Measurements from ENCODE around the gene ADM2.

Gene ADM2

DNA sequence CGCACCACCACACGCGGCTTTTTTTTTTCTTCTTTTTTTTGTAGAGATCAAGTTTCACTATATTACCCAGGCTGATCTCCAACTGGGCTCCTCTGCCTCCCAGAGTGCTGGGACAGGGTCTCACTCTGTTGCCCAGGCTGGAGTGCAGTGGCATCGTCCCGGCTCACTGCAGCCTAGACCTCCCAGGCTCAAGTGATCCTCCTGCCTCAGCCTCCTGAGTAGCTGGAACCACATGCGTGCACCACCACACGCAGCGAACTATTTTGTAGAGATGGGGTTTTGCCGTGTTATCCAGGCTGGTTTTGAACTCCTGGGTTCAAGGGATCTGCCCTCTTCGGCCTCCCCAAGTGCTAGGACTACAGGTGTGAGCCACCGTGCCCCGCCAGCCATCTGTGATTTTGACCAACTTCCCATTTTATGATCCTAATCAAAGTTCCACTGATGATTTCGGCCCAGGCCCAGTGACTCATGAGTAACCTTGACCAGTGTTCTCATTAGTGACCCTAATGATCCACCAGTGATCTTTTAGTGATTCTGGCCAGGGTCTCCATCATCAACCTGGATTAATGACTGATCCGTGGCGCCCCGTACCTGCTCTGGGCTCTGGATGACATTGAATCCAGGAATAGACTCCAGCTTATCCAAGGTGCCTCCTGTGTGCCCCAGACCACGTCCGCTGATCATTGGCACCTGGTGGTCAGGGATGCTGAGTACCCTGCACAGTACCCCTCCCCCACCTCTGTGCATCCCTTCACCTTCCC lies 46.8 kb downstream of the ADM2 start:
- Histone ChIP-seq H3K79me2 (ENCODE audit: control insufficient read depth, low read length) (peaks cover 46% of the 10 kb centered on the region), H3K9me2 (replicated peaks; ENCODE audit: control insufficient read depth, low read length) (no peaks in the 10 kb centered on the region), H3K9me3 (ENCODE audit: control insufficient read depth, insufficient read depth, low read length) (no peaks in the 10 kb centered on the region), H3K4me3 (ENCODE audit: low read length) (no peak overlapping the region), H3K4me1 (ENCODE audit: control insufficient read depth, low read length) (peaks cover 46% of the 10 kb centered on the region), H3K4me2 (ENCODE audit: low read length) (no peak overlapping the region), H3K27me3 (ENCODE audit: control insufficient read depth, low read length) (no peaks in the 10 kb centered on the region), H3K27ac (ENCODE audit: low read depth, low read length) (no peak overlapping the region), H3K36me3 (ENCODE audit: control insufficient read depth, low read length) (peaks cover 24% of the 10 kb centered on the region), H4K20me1 (ENCODE audit: control insufficient read depth, insufficient read depth, low read depth, low read length) (no peaks in the 10 kb centered on the region), H3F3A (ENCODE audit: control insufficient read depth, insufficient read depth) (peaks cover 27% of the 10 kb centered on the region)
- TF ChIP-seq, protein P1, sequence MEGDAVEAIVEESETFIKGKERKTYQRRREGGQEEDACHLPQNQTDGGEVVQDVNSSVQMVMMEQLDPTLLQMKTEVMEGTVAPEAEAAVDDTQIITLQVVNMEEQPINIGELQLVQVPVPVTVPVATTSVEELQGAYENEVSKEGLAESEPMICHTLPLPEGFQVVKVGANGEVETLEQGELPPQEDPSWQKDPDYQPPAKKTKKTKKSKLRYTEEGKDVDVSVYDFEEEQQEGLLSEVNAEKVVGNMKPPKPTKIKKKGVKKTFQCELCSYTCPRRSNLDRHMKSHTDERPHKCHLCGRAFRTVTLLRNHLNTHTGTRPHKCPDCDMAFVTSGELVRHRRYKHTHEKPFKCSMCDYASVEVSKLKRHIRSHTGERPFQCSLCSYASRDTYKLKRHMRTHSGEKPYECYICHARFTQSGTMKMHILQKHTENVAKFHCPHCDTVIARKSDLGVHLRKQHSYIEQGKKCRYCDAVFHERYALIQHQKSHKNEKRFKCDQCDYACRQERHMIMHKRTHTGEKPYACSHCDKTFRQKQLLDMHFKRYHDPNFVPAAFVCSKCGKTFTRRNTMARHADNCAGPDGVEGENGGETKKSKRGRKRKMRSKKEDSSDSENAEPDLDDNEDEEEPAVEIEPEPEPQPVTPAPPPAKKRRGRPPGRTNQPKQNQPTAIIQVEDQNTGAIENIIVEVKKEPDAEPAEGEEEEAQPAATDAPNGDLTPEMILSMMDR (IDR thresholded peaks at IDR 0.05; ENCODE audit: low read depth, low read length, poor library complexity, severe bottlenecking): no peak
- TF ChIP-seq EZH2phosphoT487 (IDR thresholded peaks at IDR 0.05; ENCODE audit: borderline replicate concordance, low read length): no peak

GRCh38 chr22:50528682-50529415 lies 47.5 kb downstream of the ADM2 start:
- Histone ChIP-seq H3K79me2 (ENCODE audit: control insufficient read depth, low read length) (peaks cover 38% of the 10 kb centered on the region), H3K9me2 (replicated peaks; ENCODE audit: control insufficient read depth, low read length) (no peaks in the 10 kb centered on the region), H3K4me2 (ENCODE audit: low read length) (no peak overlapping the region), H4K20me1 (ENCODE audit: control insufficient read depth, insufficient read depth, low read depth, low read length) (no peaks in the 10 kb centered on the region), H3K9me3 (ENCODE audit: control insufficient read depth, insufficient read depth, low read length) (no peaks in the 10 kb centered on the region), H3K4me3 (ENCODE audit: low read length) (no peak overlapping the region), H3F3A (ENCODE audit: control insufficient read depth, insufficient read depth) (peaks cover 32% of the 10 kb centered on the region), H3K4me1 (ENCODE audit: control insufficient read depth, low read length) (peaks cover 50% of the 10 kb centered on the region), H3K27ac (ENCODE audit: low read depth, low read length) (no peak overlapping the region), H3K27me3 (ENCODE audit: control insufficient read depth, low read length) (no peaks in the 10 kb centered on the region), H3K36me3 (ENCODE audit: control insufficient read depth, low read length) (peaks cover 16% of the 10 kb centered on the region)
- TF ChIP-seq EZH2phosphoT487 (IDR thresholded peaks at IDR 0.05; ENCODE audit: borderline replicate concordance, low read length): no peak
- TF ChIP-seq, protein P1 (IDR thresholded peaks at IDR 0.05; ENCODE audit: low read depth, low read length, poor library complexity, severe bottlenecking): no peak

DNA sequence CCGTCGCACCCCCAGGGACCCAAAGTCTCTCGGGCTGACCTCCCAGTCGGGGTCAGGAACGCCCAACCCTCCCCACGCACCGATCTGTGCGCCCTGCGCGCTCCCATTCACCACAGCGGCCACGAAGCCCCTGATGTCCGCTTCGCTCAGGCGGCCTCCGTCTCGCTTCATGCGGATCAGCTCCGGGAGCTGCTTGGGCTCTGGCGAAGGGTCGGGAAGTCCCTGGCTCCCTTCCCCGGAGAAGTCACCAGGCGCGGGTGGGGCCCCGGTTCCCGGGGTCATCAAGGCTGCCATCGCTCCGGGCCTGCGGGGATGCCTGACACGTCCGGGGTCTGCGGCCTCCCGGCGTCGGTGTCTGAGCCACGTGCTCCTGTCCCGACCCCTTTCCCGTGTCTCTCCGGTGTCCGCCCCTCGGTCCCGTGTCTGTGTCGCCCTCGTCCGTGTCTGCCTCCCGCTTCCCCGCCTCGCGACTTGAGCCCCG lies 48.1 kb downstream of the ADM2 start:
- no peak overlapping the region for H3K27ac ChIP-seq (ENCODE audit: low read depth, low read length)
- peaks cover 32% of the 10 kb centered on the region for H3K79me2 ChIP-seq (ENCODE audit: control insufficient read depth, low read length)
- H4K20me1 ChIP-seq (ENCODE audit: control insufficient read depth, insufficient read depth, low read depth, low read length): no peaks in the 10 kb centered on the region
- TF ChIP-seq, protein P1 (IDR thresholded peaks at IDR 0.05; ENCODE audit: low read depth, low read length, poor library complexity, severe bottlenecking): no peak
- no peak for TF ChIP-seq EZH2phosphoT487 (IDR thresholded peaks at IDR 0.05; ENCODE audit: borderline replicate concordance, low read length)
- H3K4me2 ChIP-seq (ENCODE audit: low read length): peak overlapping the region; percentile 94; the same call in 1 of the 2 replicates
- no peaks in the 10 kb centered on the region for H3K9me2 ChIP-seq (replicated peaks; ENCODE audit: control insufficient read depth, low read length)
- peaks cover 50% of the 10 kb centered on the region for H3K4me1 ChIP-seq (ENCODE audit: control insufficient read depth, low read length)
- H3K36me3 ChIP-seq (ENCODE audit: control insufficient read depth, low read length): peaks cover 10% of the 10 kb centered on the region
- peaks cover 37% of the 10 kb centered on the region for H3F3A ChIP-seq (ENCODE audit: control insufficient read depth, insufficient read depth)
- H3K4me3 ChIP-seq (ENCODE audit: low read length): peak overlapping the region; percentile 91
- H3K9me3 ChIP-seq (ENCODE audit: control insufficient read depth, insufficient read depth, low read length): no peaks in the 10 kb centered on the region
- H3K27me3 ChIP-seq (ENCODE audit: control insufficient read depth, low read length): no peaks in the 10 kb centered on the region
